Liver (tissue), 3 donors: ENCODE results near the gene MARK1.

Experiments used
- RAD21 ChIP-seq, 2 donors: IDR thresholded peaks; 2 replicates each; pipeline ENCODE4 v1.6.1; 2016; ENCODE audit warnings: antibody characterized with exemption in 2 of 2, mild to moderate bottlenecking in 2 of 2
- TAF1 ChIP-seq: conservative IDR thresholded peaks from 2 replicates; pipeline ENCODE4 v1.6.1; 2016; ENCODE audit warnings: antibody characterized with exemption, mild to moderate bottlenecking
- TF ChIP-seq, protein P1 (sequence below): fragments of 150-350 bp; IDR thresholded peaks from 2 replicates; pipeline ENCODE4 v1.5.1; 2017; ENCODE audit warnings: improper control_type of control experiment, low read depth, low read length; ENCODE audit not compliant: missing input control
- TF ChIP-seq, protein P2 (sequence below): IDR thresholded peaks from 2 replicates; pipeline ENCODE4 v1.6.1; 2016; ENCODE audit warnings: antibody characterized with exemption
- donor health status: healthy.
- donor health status: healthy.

DNA sequence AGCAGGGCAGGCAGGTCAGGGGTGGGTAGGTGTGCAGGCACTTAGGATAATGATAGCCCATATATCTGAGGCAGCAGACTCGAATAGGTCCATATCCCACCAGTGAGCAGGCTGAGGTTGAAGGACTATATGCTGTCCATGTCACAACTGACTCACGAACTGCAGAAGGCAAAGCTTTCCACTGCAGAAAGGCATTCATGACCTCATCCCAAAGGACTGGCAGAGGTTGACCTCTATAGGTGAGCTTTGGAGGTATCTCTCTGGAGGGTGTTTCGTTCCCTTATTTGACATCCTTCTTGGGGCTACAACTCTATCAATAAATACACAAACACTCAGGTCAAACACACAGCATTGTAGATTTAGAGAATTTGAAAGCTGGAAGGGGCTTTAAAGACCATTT is 42.8 kb upstream of the MARK1 start:
- TF ChIP-seq, protein P1, sequence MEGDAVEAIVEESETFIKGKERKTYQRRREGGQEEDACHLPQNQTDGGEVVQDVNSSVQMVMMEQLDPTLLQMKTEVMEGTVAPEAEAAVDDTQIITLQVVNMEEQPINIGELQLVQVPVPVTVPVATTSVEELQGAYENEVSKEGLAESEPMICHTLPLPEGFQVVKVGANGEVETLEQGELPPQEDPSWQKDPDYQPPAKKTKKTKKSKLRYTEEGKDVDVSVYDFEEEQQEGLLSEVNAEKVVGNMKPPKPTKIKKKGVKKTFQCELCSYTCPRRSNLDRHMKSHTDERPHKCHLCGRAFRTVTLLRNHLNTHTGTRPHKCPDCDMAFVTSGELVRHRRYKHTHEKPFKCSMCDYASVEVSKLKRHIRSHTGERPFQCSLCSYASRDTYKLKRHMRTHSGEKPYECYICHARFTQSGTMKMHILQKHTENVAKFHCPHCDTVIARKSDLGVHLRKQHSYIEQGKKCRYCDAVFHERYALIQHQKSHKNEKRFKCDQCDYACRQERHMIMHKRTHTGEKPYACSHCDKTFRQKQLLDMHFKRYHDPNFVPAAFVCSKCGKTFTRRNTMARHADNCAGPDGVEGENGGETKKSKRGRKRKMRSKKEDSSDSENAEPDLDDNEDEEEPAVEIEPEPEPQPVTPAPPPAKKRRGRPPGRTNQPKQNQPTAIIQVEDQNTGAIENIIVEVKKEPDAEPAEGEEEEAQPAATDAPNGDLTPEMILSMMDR, result no peak
- no peak for TF ChIP-seq TAF1
- no peak for TF ChIP-seq RAD21 (IDR thresholded peaks at IDR 0.05)
- TF ChIP-seq, protein P2, sequence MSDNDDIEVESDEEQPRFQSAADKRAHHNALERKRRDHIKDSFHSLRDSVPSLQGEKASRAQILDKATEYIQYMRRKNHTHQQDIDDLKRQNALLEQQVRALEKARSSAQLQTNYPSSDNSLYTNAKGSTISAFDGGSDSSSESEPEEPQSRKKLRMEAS, result no peak
